ENCODE results near the gene PLXNA2. TPM values are rescaled to one million over a fixed set of nuclear protein-coding genes. Genes with fewer than 3 reads are reported as not detected.
A peak's percentile ranks its signal among the peaks of the same experiment; 100 is the strongest.

Gene PLXNA2
- polyA plus RNA-seq, 2 of the 4 experiments (the other 2 are of a cell fraction), result 0.36 to 0.87 TPM

DNA sequence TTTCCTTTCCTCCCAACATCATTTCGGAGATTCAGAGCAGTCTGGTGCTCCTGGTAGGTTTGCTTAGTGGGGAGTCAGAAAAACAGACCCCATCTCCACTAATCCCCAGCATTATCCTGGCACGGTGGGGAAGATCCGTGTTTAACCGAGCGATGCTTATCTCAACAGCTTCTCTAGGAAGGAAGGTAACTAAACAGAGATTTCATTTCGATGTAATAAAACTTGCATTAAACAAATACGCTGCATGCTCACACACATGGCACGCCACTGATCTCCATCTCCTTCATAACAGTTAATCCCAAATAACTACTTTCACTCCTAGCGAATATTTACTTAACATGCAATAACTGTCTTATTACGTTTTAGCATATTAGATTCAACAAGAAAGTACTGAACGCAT lies 188.6 kb downstream of the PLXNA2 start:
- H3K4me1 ChIP-seq, result no peaks in the 10 kb centered on the region
- no peaks in the 10 kb centered on the region for H3K9me3 ChIP-seq
- WGBS (ENCODE audit: missing lambda C conversion rate), result 85% methylated on average over 11 of the region's 11 CpGs
- no peak overlapping the region for H3K4me2 ChIP-seq
- ATAC-seq (no peak), DNase-seq (ENCODE audit: low read depth in 1 of 2, low spot score in 1 of 2) (no peak), FAIRE-seq (no peak)
- TF ChIP-seq RNF2 (IDR thresholded peaks at IDR 0.05; ENCODE audit: borderline replicate concordance, low read depth), result no peak
- TF ChIP-seq ZC3H11A (IDR thresholded peaks at IDR 0.05), result no peak
- no peak overlapping the region for H3K4me3 ChIP-seq
- H3K27ac ChIP-seq, result no peak overlapping the region
- ChIA-PET POLR2A (no interaction called here), CTCF (interaction anchor here (0.9 to 3.5 kb wide), 7 partner anchors 8 to 189 kb away, joined by 3 to 20 read pairs (median 5); partner anchors contain the start of gene PLXNA2)

DNA sequence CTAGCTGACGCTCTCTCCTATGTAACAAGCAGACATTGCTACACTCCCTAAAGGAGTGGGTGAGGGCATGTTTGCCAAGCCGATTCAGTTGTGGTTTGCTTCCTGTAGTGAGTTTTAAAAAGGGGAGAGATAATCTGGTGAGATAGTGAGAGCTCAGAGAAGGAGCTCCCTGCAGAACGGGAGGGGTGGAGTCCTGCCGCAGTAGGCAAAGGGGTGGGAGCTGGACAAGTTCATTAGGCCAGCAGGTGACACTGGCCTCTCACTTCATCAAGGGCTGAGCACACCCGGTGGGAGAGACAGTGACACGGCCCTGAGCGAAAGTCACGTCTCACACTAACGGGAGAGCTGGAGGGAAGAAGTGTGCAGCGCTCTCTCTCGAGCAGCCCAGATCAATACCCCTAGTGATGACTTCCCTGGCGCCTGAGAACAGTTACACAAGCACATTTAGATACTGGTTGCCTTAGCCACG lies 189.2 kb downstream of the PLXNA2 start:
- H3K27ac ChIP-seq, result no peak overlapping the region
- ChIA-PET CTCF (interaction anchor here (0.9 to 3.5 kb wide), 7 partner anchors 9 to 190 kb away, joined by 3 to 20 read pairs (median 5); partner anchors contain the start of gene PLXNA2), POLR2A (no interaction called here)
- H3K9me3 ChIP-seq, result no peaks in the 10 kb centered on the region
- no peak for ATAC-seq
- DNase-seq (ENCODE audit: low read depth in 1 of 2, low spot score in 1 of 2), result no peak
- TF ChIP-seq CHD4 (IDR thresholded peaks at IDR 0.05; ENCODE audit: borderline replicate concordance) (no peak), KDM1A (IDR thresholded peaks at IDR 0.05; ENCODE audit: low read depth) (no peak), NFE2L2 (conservative IDR thresholded peaks at IDR 0.05; ENCODE audit: low read length) (no peak), EP300 (IDR thresholded peaks at IDR 0.05) (no peak), HOXB5 (CRISPR knock-in tag; IDR thresholded peaks at IDR 0.05) (no peak), NR3C1 (IDR thresholded peaks at IDR 0.05) (no peak)
- TF ChIP-seq, protein P1, sequence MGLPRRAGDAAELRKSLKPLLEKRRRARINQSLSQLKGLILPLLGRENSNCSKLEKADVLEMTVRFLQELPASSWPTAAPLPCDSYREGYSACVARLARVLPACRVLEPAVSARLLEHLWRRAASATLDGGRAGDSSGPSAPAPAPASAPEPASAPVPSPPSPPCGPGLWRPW (IDR thresholded peaks at IDR 0.05), result no peak
- TF ChIP-seq, protein P2, sequence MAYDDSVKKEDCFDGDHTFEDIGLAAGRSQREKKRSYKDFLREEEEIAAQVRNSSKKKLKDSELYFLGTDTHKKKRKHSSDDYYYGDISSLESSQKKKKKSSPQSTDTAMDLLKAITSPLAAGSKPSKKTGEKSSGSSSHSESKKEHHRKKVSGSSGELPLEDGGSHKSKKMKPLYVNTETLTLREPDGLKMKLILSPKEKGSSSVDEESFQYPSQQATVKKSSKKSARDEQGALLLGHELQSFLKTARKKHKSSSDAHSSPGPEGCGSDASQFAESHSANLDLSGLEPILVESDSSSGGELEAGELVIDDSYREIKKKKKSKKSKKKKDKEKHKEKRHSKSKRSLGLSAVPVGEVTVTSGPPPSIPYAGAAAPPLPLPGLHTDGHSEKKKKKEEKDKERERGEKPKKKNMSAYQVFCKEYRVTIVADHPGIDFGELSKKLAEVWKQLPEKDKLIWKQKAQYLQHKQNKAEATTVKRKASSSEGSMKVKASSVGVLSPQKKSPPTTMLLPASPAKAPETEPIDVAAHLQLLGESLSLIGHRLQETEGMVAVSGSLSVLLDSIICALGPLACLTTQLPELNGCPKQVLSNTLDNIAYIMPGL (CRISPR knock-in tag; IDR thresholded peaks at IDR 0.05; ENCODE audit: borderline replicate concordance), result no peak
- FAIRE-seq, result no peak
- no peak overlapping the region for H3K4me3 ChIP-seq
- 59% methylated on average over 13 of the region's 13 CpGs for WGBS (ENCODE audit: missing lambda C conversion rate)
- H3K4me1 ChIP-seq, result no peaks in the 10 kb centered on the region
- no peak overlapping the region for H3K4me2 ChIP-seq

DNA sequence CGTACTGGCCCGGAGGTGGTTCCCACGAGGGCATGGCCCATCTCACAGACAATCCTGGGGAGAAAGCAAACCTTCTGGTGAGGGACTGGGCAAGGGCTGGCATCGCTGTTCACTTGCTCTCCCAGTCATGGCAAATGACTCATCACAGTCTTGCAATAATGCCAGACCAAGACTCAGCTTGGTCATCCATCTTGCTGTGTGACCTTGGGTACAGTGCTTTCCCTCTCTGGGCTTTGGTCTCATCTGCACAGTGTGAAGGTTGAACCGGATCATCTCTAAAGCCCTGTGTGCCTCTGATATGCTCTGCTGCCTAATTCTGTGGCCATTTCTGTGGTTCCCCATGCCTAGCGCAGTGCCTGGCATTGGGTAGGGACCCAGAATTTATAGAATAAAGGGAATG lies 189.7 kb downstream of the PLXNA2 start:
- Histone ChIP-seq H3K27ac (no peak overlapping the region), H3K4me2 (no peak overlapping the region), H3K4me3 (no peak overlapping the region), H3K9me3 (no peaks in the 10 kb centered on the region), H3K4me1 (no peaks in the 10 kb centered on the region)
- no peak for TF ChIP-seq NR3C1 (IDR thresholded peaks at IDR 0.05)
- peak; percentile 56 for TF ChIP-seq ZFP36 (IDR thresholded peaks at IDR 0.05; ENCODE audit: borderline replicate concordance, partially characterized antibody)
- FAIRE-seq, result no peak
- DNase-seq (ENCODE audit: low read depth in 1 of 2, low spot score in 1 of 2), result no peak
- ChIA-PET CTCF (interaction anchor here (1.0 to 3.5 kb wide), 6 partner anchors 9 to 190 kb away, joined by 3 to 20 read pairs (median 5); partner anchors contain the start of gene PLXNA2), POLR2A (no interaction called here)
- ATAC-seq, result no peak
- 63% methylated on average over 6 of the region's 6 CpGs for WGBS (ENCODE audit: missing lambda C conversion rate)

DNA sequence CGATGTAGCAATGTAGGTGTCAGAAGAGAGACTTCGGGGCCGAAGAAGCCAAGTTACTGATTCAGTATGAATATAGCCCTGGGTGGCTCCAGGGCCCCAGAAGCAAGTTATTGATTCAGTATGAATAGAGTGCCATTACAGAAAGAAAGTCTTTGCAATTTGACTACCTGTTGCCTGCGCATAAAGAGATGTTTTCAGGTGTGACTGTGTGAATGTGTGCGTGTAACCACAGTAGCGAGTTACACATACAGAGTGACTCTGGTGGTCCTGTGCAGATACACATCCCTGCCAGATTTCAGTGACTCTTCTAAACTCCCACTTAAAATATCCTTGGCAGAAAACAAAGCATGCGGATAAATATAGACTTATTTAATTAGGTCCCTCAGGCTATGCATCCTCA lies 190.5 kb downstream of the PLXNA2 start:
- no peak for ATAC-seq
- no peak overlapping the region for H3K4me2 ChIP-seq
- H3K4me3 ChIP-seq, result no peak overlapping the region
- 62% methylated on average over 7 of the region's 7 CpGs for WGBS (ENCODE audit: missing lambda C conversion rate)
- H3K9me3 ChIP-seq, result no peaks in the 10 kb centered on the region
- no peak for TF ChIP-seq ZFP36 (IDR thresholded peaks at IDR 0.05; ENCODE audit: borderline replicate concordance, partially characterized antibody)
- no peak for TF ChIP-seq SREBF2 (IDR thresholded peaks at IDR 0.05)
- TF ChIP-seq BHLHE40 (IDR thresholded peaks at IDR 0.05; ENCODE audit: low read depth, low read length), result no peak
- TF ChIP-seq TP53 (CRISPR knock-in tag; IDR thresholded peaks at IDR 0.05), result no peak
- TF ChIP-seq HOXB13 (CRISPR knock-in tag; IDR thresholded peaks at IDR 0.05; ENCODE audit: low read depth), result no peak
- TF ChIP-seq CHD4 (IDR thresholded peaks at IDR 0.05; ENCODE audit: borderline replicate concordance), result no peak
- no peak for TF ChIP-seq EHMT2 (IDR thresholded peaks at IDR 0.05; ENCODE audit: low read depth)
- no peak for TF ChIP-seq ESRRA (IDR thresholded peaks at IDR 0.05; ENCODE audit: borderline replicate concordance, low read length)
- no peak for TF ChIP-seq ZC3H11A (IDR thresholded peaks at IDR 0.05)
- TF ChIP-seq HOXB5 (CRISPR knock-in tag; IDR thresholded peaks at IDR 0.05), result no peak
- TF ChIP-seq NPAS2 (CRISPR knock-in tag; IDR thresholded peaks at IDR 0.05; ENCODE audit: borderline replicate concordance), result no peak
- TF ChIP-seq POLR2AphosphoS2 (conservative IDR thresholded peaks at IDR 0.05; ENCODE audit: low read length), result no peak
- no peak for TF ChIP-seq ZSCAN20 (CRISPR knock-in tag; IDR thresholded peaks at IDR 0.05)
- TF ChIP-seq EP300 (IDR thresholded peaks at IDR 0.05), result no peak
- no peak for TF ChIP-seq CBX8 (IDR thresholded peaks at IDR 0.05)
- POLR2A ChIA-PET, result no interaction called here
- CTCF ChIA-PET, result interaction anchor here (1.9 kb wide), 1 partner anchor 32 kb away, joined by 5 read pairs; no protein-coding TSS in a partner anchor
- DNase-seq (ENCODE audit: low read depth in 1 of 2, low spot score in 1 of 2), result no peak
- FAIRE-seq, result no peak
- H3K27ac ChIP-seq, result no peak overlapping the region
- H3K4me1 ChIP-seq, result no peaks in the 10 kb centered on the region
